Measurements from ENCODE around the gene ZNF718.
A peak's percentile ranks its signal among the peaks of the same experiment; 100 is the strongest.
"Not testable (repeated sequence)": the region's sequence is repeated elsewhere in the genome, so short reads cannot be mapped to it uniquely, and the experiment has no call there.

Gene ZNF718

DNA sequence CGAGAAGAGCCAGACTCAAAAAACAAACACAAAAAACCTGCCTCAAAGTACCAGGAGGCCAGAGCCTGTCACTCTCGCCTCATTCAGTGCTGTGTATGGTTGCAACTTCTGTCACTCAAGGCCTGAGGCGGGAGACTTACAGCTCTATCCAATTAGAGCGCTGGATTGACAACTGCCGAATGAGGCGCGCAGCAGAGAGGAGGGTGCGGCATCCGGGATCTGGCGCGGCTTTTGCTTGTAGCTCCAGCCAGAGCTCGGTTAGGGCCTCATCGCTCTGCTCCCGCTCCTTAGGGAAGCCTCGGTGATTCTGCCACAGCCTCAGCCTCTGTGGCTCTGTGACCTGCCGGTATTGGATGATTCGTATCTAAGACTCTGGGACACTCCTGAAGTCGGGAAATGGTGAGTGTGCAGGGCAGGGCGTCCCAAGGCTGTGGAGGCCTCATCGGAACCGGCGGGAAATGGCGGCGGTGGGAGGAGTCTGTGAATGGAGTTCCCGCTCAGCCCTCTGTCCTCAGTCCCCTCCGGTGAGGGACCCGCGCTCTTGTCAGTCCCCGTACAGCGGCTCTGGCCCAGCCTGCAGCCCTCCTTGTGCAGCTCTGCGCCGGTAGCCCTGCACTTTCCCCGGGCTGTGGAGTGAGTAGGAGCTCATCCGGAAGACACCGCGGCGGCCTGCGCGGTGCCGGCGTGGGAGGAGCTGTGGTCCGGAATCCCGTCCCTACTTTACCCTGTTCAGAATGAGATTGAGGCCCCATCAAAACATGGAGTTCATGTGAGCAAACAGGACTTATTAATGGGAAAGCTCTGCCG, at the start of gene ZNF718:
Gene ZNF718 (plus strand): TSS at position 227 of the 807 bp plus-strand sequence. CDS start 170 bp downstream, at position 397.
- peak; percentile 80 to 85 for DNase-seq (ENCODE audit: low read depth in 2 of 2)

GRCh38 chr4:85951-86350, 38.4 kb upstream of the ZNF718 start:
- DNase-seq (ENCODE audit: low read depth in 2 of 2) = no peak

DNA sequence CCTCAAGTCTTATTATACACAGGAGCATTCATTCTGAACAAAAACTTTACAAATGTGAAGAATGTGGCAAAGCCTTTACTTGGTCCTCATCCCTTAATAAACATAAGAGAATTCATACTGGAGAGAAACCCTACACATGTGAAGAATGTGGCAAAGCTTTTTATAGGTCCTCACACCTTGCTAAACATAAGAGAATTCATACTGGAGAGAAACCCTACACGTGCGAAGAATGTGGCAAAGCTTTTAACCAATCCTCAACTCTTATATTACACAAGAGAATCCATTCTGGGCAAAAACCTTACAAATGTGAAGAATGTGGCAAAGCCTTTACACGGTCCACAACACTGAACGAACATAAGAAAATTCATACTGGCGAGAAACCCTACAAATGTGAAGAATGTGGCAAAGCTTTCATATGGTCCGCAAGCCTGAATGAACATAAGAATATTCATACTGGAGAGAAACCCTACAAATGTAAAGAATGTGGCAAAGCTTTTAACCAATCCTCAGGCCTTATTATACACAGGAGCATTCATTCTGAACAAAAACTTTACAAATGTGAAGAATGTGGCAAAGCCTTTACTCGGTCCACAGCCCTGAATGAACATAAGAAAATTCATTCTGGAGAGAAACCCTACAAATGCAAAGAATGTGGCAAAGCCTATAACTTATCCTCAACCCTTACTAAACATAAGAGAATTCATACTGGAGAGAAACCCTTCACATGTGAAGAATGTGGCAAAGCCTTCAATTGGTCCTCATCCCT, 37.6 kb upstream of the ZNF718 start:
- not testable (repeated sequence) for DNase-seq (ENCODE audit: low read depth in 2 of 2)

DNA sequence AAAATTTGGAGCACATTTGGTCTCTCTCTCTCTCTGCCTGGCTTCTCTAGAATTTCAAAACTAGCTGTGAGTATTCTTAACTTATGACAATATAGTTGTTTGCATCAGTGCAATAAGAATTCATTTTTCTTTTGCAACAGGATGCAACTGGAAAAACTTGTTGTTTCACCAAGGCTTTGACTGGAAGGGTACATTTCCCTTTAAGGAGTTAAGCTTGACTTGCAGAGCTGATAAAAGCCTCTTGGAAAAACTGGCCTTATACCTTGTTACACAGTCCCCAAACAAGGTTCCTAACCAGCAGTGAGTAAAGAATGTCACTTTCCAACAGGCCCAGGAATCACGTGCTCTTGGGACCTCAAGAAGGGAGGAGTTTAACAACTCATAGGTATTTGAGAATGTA, 25.9 kb upstream of the ZNF718 start:
- DNase-seq (ENCODE audit: low read depth in 2 of 2) = no peak

DNA sequence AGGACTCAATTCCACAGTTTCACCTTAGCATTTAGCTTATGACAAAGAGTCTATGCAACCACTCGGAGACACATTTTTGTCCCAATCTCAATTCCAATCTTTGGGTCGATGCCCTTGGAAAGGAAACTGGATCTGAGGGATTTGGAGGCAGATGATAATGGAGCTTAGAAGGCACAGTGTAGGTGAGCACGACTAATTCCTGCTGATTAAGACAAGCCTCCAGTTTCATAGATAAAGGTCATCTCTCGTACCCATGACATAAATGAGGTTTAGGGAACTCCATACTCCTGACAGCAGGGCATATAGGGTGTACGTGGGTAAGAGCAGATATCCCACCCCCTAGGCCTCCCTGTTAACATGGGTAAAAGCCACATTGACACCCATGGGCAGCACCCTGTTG, 24.4 kb upstream of the ZNF718 start:
- DNase-seq (ENCODE audit: low read depth in 2 of 2) = no peak

- no peak for DNase-seq (ENCODE audit: low read depth in 2 of 2)
Measured at GRCh38 chr4:107083-107443, 17.2 kb upstream of the ZNF718 start.

GRCh38 chr4:107444-108429, 16.6 kb upstream of the ZNF718 start:
- no peak for DNase-seq (ENCODE audit: low read depth in 2 of 2)

- DNase-seq (ENCODE audit: low read depth in 2 of 2) = no peak
Measured at GRCh38 chr4:112771-113170, 11.5 kb upstream of the ZNF718 start.

DNA sequence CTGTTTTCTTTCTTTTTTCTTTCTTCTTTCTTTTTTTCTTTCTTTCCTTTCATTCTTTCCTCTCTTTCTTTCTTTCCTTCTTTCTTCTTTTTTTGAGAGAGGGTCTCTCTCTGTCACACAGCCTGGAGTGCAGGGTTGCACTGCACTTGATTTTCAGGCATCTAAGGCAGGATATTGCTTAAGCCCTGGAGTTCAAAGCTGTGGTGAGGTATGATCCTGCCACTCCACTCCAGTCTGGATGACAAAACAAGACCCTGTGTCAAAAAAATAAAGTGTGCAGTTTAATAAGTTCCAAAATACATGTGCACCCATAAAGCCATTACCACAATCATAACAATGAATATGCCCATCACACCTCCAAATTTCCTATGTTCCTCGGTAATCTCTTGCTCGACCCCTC, 10.6 kb upstream of the ZNF718 start:
- DNase-seq (ENCODE audit: low read depth in 2 of 2) = no peak

DNA sequence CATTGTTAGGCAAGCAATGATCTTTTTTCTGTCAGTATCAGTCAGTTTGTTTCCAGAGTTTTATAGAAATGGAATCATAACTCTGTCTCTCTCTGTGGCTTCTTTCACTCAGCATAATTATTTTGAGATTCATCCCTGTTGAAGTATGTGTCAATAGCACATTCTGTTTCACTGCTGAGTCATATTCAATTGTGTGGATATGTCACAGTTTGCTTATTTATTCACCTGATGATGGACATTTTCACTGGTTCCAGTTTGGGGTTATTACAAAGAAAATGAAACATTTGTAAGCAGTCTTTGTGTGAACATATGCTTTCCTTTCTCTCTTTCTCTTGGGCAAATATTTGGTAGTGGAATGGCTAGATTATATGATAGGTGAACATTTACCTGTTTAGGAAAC, 10.2 kb upstream of the ZNF718 start:
- no peak for DNase-seq (ENCODE audit: low read depth in 2 of 2)

GRCh38 chr4:116499-116898, 7.8 kb upstream of the ZNF718 start:
- no peak for DNase-seq (ENCODE audit: low read depth in 2 of 2)

GRCh38 chr4:120616-121015, 3.7 kb upstream of the ZNF718 start:
- no peak for DNase-seq (ENCODE audit: low read depth in 2 of 2)

- no peak for DNase-seq (ENCODE audit: low read depth in 2 of 2)
Measured at GRCh38 chr4:121408-122084, 2.8 kb upstream of the ZNF718 start.

- not testable (repeated sequence) for DNase-seq (ENCODE audit: low read depth in 2 of 2)
Measured at GRCh38 chr4:123922-124274, 403 bp upstream of the ZNF718 start.

GRCh38 chr4:125091-125771, 930 bp downstream of the ZNF718 start:
- DNase-seq (ENCODE audit: low read depth in 2 of 2) = no peak

DNA sequence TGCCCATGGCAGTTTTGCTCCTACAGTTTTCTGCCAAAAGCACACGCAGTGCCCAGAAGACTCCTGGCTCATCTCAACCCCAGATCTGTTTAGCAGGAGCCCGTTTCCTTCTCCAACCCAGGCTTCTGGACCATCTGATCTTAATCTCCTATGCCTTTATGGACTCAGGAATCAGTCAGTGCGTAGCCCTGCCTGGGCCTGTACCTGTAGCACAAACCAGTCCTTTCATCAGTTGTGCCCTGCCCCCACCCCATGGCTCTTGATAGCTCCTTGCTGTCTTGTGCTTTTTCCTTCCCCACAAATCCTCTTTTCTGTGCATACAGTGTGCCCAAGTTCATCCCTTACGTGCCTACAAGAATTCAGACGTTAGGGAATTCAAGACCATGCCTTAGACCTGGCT, 1.5 kb downstream of the ZNF718 start:
- DNase-seq (ENCODE audit: low read depth in 2 of 2) = no peak

GRCh38 chr4:132483-132882, 8.2 kb downstream of the ZNF718 start:
- DNase-seq (ENCODE audit: low read depth in 2 of 2) = no peak

DNA sequence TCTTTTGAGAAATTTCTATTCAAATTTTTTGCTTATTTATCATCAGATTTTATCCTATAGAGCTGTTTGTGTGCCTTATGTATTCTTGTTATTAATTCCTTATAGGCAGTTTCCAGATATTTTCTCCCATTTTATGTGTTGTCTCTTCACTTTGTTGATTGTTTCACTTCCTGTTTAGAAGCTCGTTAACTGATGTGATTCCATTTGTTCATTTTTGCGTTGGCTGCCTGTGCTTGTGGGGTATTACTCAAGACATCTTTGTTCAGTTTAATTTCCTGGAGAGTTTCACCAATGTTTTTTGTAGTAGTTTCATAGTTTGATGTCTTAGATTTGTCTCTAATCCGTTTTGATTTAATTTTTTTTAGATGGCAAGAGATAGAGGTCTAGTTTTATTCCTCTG, 14.6 kb downstream of the ZNF718 start:
- no peak for DNase-seq (ENCODE audit: low read depth in 2 of 2)

DNA sequence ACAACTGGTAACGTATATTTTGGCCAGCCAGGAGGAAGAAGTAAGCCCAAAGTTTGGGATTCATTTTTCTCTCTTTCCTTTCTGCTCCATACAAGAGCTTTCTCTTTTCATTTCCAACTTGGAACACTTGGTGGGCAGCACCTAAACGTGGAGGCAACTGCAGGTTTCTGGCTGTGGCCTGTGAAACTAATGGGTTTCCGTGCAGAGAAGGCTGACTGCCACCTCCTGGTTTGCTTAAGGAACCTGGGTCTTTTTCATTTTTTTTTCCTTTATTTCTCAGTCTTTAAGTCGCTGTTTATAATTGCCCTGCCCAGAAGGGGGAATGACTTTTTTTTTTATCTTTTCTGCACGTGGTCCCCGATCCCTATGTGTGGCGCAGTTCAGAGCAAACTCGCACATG, 15.4 kb downstream of the ZNF718 start:
- no peak for DNase-seq (ENCODE audit: low read depth in 2 of 2)

DNA sequence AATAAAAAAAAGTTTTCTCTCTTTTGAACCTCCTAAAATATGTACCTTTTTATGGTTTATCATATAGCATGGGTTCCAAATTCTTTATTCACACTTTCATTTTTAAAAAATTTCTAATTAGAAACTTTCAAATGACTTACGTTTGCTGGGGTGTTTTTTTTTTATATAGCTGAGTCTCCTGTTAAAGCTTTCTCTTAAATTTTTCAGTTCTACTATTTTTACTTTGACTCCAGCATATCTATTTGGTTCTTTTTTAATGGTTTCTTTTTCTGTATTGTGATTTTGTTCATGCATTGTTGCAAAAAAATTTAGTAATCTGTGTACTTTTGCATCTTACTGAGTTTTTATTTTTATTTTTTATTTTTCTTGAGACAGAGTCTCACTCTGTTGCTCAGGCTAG, 22.3 kb downstream of the ZNF718 start:
- no peak for DNase-seq (ENCODE audit: low read depth in 2 of 2)

DNA sequence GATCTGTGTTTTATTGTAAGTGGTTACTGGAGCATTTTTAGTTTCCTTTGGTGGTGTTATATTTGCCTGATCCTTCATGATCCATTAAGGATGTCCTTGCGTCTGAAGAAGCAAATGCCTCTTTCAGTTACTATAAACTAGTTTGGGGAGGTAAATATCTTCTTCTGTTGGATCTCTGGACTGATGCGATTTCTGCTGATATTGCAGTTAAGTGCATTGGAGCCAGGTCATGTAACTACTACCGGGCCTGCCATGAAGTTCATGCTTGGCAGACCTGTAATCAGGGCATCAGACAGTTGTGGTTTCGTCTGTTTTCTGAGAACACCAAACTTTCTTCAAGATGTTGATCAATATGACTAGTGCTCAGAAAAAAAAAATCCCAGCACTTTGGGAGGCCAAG, 22.9 kb downstream of the ZNF718 start:
- no peak for DNase-seq (ENCODE audit: low read depth in 2 of 2)

All from activated CD8-positive, alpha-beta memory T cell treated with anti-CD3 and anti-CD28 coated beads for 4 hours (primary cell).